ENCODE results near the gene NTNG1. TPM values are rescaled to one million over a fixed set of nuclear protein-coding genes. Genes with fewer than 3 reads are reported as not detected.

NTNG1 gene
- total RNA-seq, 1 experiment from 2014 or later = 1.5 TPM

DNA sequence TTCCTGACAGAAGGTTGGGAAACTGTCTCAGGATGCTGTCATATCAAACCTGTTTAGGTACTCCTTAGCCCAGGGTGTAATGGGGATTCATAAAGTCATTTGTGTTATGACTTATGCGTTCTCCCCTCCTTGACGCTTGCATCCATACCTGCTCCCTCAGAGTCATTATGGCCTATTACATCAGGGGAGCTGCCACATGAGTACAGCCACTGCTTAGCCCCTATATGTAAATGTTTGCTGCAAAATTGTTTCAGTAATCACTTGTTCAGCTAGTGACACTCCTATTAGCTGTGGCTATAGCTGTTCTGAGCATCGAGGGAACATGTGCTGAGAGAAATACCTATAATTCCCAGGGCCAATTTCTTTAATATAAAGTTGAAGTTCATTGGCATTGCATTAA, 10.5 kb downstream of the NTNG1 start:
- H2BK20ac ChIP-seq (ENCODE audit: low read depth, low read length, poor library complexity, severe bottlenecking) = no peak overlapping the region
- Mint-ChIP-seq H3K36me3 (ENCODE audit: insufficient read depth in 1 of 3, low read depth in 3 of 3) (no peaks in the 10 kb centered on the region), H3K27ac (no peak overlapping the region), H3K4me1 (no peaks in the 10 kb centered on the region), H3K4me3 (no peak overlapping the region), H3K27me3 (ENCODE audit: low read depth) (no peaks in the 10 kb centered on the region), H3K9me3 (no peaks in the 10 kb centered on the region)
- H4K5ac ChIP-seq (ENCODE audit: insufficient read length, low read depth, low read length) = no peak overlapping the region
- H3T11ph ChIP-seq (ENCODE audit: low read length) = no peak overlapping the region
- H3K4me1 ChIP-seq (ENCODE audit: insufficient read depth, low read length) = no peaks in the 10 kb centered on the region
- H3K79me1 ChIP-seq (ENCODE audit: insufficient read depth, low read depth, low read length, poor library complexity, severe bottlenecking) = no peaks in the 10 kb centered on the region
- H3K9ac ChIP-seq (ENCODE audit: extremely low read depth, insufficient read length, low read length) = no peak overlapping the region
- no peak for DNase-seq
- H3K14ac ChIP-seq (ENCODE audit: insufficient read depth, low read length) = no peak overlapping the region
- H4K20me1 ChIP-seq (ENCODE audit: control insufficient read depth, insufficient read depth, insufficient read length) = no peaks in the 10 kb centered on the region
- no peaks in the 10 kb centered on the region for H3K79me2 ChIP-seq (ENCODE audit: insufficient read depth, low read length)
- no peaks in the 10 kb centered on the region for H3K27me3 ChIP-seq (ENCODE audit: insufficient read depth, low read length)
- no peak overlapping the region for H2AFZ ChIP-seq (ENCODE audit: low read length)
- H3K4me2 ChIP-seq (ENCODE audit: insufficient read depth, insufficient read length, low read length) = no peak overlapping the region
- H4K8ac ChIP-seq (replicated peaks; ENCODE audit: insufficient read length, low read depth, low read length) = no peak overlapping the region
- no peak overlapping the region for H2BK5ac ChIP-seq (ENCODE audit: insufficient read length, low read length)
- no peak overlapping the region for H3K23ac ChIP-seq (ENCODE audit: insufficient read length, low read depth, low read length)
- no peak overlapping the region for H2AK5ac ChIP-seq (ENCODE audit: insufficient read length, low read length)
- no peak overlapping the region for H3K18ac ChIP-seq (ENCODE audit: insufficient read length, low read depth, low read length)
- no CpG with 5 or more reads among the region's 3 CpGs for WGBS (ENCODE audit: extremely low coverage, insufficient read length, low lambda C conversion rate)
- no peak overlapping the region for H2BK12ac ChIP-seq (ENCODE audit: insufficient read length, low read depth, low read length)
- no peaks in the 10 kb centered on the region for H3K23me2 ChIP-seq (ENCODE audit: insufficient read length, low read depth, low read length, poor library complexity, severe bottlenecking)
- no peak overlapping the region for H2BK120ac ChIP-seq (ENCODE audit: low read depth, low read length, poor library complexity, severe bottlenecking)
- TF ChIP-seq, protein P1, sequence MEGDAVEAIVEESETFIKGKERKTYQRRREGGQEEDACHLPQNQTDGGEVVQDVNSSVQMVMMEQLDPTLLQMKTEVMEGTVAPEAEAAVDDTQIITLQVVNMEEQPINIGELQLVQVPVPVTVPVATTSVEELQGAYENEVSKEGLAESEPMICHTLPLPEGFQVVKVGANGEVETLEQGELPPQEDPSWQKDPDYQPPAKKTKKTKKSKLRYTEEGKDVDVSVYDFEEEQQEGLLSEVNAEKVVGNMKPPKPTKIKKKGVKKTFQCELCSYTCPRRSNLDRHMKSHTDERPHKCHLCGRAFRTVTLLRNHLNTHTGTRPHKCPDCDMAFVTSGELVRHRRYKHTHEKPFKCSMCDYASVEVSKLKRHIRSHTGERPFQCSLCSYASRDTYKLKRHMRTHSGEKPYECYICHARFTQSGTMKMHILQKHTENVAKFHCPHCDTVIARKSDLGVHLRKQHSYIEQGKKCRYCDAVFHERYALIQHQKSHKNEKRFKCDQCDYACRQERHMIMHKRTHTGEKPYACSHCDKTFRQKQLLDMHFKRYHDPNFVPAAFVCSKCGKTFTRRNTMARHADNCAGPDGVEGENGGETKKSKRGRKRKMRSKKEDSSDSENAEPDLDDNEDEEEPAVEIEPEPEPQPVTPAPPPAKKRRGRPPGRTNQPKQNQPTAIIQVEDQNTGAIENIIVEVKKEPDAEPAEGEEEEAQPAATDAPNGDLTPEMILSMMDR (conservative IDR thresholded peaks at IDR 0.05) = no peak
- no peak overlapping the region for H3K4ac ChIP-seq (ENCODE audit: low read depth, low read length)
- no peak overlapping the region for H3K56ac ChIP-seq (ENCODE audit: insufficient read length, low read depth, low read length)
- no peak overlapping the region for H3K27ac ChIP-seq (ENCODE audit: insufficient read length, low read depth, low read length)
- no peak overlapping the region for H4K91ac ChIP-seq (ENCODE audit: insufficient read length, low read depth, low read length)
- H3K9me3 ChIP-seq (ENCODE audit: control insufficient read depth, low read depth, low read length) = no peaks in the 10 kb centered on the region
- no peak overlapping the region for H2BK15ac ChIP-seq (ENCODE audit: low read depth, low read length)
